Stimulated activated CD4-positive, alpha-beta T cell treated with anti-CD3 and anti-CD28 coated beads, Interleukin-2, amount 100 ng/mL, for 24 hours (primary cell): ENCODE results near the gene PKD2L1.

Experiments
- DNase-seq, 2 donors: peaks; one replicate each; pipeline ENCODE4 v3.0.0-alpha.2; 2020

PKD2L1 gene

GRCh38 chr10:100356067-100357017, 26.3 kb upstream of the PKD2L1 start:
- DNase-seq, result no peak

GRCh38 chr10:100355086-100355485, 25.1 kb upstream of the PKD2L1 start:
- DNase-seq, result no peak

- DNase-seq, result no peak
These were observed 23.9 kb upstream of the PKD2L1 start for GRCh38 chr10:100353770-100354485.

- DNase-seq, result no peak
These were observed 21.0 kb upstream of the PKD2L1 start for GRCh38 chr10:100350914-100351485.

- no peak for DNase-seq
These were observed 19.6 kb upstream of the PKD2L1 start for GRCh38 chr10:100349672-100350071.

DNA sequence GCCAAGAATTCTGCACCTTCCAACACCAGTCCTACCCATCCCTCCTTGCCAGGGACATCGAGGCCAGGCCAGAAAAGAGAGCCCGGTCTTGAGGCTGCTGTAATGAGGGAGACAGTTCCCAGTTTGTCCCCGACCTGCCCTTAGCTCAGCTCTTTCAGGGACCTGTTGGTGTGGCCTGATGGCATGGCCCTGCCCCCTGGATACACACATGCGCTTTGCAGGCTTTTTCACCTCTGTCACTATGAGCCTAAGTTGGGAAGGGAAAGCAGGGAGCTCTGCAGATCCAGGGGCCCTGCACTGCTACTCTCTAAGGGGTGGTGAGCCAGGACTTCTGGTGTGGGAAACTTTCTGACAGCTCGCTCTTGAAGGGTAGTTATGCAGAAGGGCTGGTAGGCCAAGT, 19.1 kb upstream of the PKD2L1 start:
- DNase-seq, result no peak

DNA sequence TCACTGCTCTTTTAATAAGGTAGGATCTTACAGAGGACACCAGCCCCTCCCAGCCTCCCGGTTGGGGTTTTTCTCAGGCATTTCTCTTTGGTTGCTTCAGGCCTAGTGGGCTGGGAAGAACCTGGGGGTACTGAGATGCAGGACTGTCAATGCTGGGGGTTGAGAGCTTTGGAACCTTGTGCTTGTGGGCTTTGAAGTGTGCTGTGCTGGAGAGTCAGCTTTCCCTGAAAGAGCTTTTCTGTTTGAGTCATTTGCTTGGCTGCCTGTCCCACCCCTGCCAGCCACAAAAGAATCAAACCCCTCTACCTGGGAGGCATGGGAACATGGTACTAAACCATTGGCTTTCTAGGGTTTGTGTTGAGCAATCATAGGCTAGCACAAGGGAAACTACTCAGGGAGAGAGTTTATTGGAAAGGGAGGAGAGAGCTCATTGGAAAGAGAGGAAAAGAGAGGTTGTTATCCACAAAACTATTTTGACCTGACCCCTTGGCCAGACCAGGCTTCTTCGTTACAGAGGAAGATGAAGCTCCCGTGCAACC, 18.4 kb upstream of the PKD2L1 start:
- no peak for DNase-seq

GRCh38 chr10:100347568-100348195, 17.7 kb upstream of the PKD2L1 start:
- DNase-seq, result no peak

DNA sequence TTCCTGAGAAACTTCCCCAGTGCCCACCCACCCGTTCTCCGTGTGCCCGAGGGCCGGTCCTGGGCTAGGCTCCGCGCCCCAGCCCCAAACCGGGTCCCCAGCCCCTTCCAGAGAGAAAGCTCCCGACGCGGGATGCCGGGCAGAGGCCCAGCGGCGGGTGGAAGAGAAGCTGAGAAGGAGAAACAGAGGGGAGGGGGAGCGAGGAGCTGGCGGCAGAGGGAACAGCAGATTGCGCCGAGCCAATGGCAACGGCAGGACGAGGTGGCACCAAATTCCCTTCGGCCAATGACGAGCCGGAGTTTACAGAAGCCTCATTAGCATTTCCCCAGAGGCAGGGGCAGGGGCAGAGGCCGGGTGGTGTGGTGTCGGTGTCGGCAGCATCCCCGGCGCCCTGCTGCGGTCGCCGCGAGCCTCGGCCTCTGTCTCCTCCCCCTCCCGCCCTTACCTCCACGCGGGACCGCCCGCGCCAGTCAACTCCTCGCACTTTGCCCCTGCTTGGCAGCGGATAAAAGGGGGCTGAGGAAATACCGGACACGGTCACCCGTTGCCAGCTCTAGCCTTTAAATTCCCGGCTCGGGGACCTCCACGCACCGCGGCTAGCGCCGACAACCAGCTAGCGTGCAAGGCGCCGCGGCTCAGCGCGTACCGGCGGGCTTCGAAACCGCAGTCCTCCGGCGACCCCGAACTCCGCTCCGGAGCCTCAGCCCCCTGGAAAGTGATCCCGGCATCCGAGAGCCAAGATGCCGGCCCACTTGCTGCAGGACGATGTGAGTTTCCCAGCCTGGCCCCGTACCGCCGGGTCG, 16.9 kb upstream of the PKD2L1 start, which contains the start of gene SCD:
Gene SCD (plus strand): TSS at position 469 of the 803 bp plus-strand sequence. CDS start 272 bp downstream, at position 741.
- peak; percentile 77 to 85 for DNase-seq

DNA sequence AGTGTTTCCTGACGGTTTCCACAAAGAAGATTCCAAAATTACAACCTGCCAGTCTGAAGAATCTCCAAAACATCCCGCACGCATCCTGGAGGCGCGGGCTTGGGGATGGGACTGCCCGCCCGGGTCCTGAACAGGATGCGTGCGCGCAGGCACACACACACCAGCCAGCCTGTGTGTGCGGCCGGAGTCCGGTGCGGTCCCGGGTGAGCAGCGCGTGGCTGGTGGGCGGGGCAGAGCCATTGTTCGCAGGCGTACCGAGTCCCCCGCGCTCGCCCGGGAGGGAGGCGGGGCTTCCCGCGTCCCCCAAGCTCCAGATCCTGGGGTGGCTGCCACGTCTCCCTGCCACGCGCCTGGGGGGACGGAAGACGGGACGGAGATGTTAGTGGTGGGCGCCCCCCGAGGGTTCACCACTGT, 16.3 kb upstream of the PKD2L1 start:
- DNase-seq, result peak; percentile 68 to 85

DNA sequence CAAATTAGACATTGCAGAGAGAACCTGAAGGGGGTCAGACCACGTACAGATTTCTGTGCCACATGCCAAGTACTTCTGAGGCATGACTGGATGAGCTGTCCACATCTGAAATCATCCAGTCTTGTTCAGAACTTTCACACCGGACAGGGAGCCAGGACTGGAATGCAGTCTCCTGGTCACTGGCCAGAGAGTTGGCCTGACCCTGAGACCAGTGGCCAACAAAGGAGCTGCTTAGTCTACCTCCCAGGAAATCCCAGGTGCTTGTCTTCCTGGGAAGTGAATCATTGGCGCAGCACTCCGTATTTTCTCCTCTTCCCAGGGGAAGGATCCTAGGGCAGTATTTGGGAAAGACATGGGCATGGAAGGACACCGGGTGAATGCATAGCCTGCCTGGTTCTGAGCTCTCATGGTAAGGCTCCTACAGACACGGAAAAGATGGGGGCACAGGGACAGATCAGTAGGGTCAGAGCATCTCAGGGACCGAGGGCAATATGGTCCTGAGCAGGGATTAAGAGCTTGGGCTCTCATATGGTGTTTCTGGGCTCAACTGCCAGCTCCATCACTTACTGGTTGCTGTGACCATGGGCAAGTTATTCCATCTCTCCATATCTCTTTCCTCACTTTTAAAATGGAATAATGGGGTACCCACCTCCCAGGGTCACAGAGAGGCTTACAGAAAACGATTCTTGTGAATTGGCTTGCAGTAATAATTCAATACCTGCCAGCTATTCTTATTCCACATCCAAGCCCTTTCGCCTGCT, 15.7 kb upstream of the PKD2L1 start:
- DNase-seq, result no peak

DNA sequence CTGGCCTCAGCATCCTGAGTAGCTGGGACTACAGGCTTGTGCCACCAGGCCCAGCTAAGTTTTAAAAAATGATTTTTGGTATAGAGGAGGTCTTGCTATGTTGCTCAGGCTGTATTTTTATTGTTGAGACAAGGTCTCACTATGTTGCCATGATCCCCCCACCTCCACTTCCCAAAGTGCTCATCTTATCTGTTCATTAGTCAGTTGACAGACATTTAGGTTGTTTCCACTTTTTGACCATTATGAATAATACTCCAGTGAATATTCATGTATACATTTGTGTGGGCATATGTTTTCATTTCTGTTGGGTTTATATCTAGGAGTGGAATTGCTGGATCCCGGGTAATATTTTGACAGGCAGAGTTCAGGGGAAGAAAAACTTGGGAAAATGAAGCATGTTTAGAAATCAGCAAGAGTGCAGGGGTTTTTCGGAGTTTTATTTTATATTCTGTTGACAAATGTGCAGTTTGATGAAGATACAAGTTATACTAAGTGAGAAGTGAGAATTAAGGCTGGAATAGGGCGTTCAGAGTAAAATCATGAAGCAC, 14.3 kb upstream of the PKD2L1 start:
- DNase-seq, result no peak

DNA sequence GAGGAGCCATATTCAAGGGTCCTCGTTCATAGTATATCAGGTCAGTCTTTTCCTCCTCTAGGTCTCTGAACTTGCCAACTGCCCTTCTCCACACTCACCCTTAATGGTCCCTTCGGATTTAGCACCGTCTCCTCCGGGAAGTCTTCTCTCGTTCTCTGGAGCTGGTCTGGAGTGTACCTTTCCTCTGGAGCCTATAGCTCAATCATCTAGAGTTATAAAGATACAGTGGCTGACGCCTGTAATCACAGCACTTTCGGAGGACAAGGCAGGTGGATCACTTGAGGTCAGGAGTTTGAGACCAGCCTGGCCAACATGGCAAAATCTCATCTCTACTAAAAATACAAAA, 12.6 kb upstream of the PKD2L1 start:
- DNase-seq, result no peak

DNA sequence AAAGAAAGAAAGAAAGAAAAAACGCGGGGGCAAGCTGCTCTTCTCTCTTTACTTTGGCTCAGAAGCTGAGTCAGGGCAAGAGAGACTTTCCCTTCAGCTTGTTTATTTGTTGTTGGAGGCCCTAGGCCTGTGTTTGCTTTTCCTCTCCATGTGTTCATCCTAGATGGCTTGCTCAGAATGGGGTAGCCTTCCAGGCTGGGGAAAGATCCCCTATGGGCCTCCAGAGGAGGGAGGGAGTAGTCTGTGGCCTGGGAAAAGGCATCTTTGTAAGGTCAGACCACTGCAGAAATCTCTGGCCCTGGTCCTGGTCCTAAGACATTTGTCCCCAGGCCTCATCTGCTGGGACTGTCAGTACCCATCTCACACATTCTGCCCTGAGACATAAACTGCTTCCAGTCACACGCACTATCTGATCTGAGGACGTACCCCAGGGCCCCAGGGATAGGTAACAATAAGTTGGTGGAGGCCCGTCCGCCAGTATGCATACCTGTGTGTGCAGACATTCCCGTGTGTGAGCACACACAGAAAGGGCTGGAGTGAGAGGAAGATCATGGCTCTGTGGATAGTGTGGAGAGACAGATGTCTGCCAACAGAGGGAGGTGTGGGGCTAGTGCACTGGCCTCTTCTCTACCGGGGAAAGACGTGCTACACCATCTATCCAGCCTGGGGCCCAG, 12.1 kb upstream of the PKD2L1 start:
- DNase-seq, result peak; percentile 39 to 45

GRCh38 chr10:100340948-100341847, 11.2 kb upstream of the PKD2L1 start:
- DNase-seq, result no peak

DNA sequence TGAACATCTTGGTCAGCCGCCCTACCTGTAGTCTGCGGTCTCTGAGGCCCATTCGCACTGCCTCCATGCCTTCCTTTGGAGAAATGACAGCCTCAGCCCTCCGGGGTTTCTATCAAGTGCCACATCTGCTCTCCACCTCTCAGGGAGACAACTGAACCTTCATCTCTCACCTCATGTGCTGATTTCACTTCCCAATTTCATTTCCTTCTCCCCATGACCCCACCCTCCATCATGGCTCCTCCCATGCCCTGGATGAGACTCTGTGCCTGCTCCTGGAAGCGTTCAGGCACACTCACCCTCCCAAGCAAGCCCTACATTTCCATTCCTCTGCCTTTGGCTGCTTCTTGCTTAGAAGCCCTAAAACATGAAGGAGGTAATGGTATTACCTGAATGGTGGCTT, 9.2 kb upstream of the PKD2L1 start:
- no peak for DNase-seq

GRCh38 chr10:100338434-100339036, 8.5 kb upstream of the PKD2L1 start:
- DNase-seq, result peak; percentile 85 to 86

DNA sequence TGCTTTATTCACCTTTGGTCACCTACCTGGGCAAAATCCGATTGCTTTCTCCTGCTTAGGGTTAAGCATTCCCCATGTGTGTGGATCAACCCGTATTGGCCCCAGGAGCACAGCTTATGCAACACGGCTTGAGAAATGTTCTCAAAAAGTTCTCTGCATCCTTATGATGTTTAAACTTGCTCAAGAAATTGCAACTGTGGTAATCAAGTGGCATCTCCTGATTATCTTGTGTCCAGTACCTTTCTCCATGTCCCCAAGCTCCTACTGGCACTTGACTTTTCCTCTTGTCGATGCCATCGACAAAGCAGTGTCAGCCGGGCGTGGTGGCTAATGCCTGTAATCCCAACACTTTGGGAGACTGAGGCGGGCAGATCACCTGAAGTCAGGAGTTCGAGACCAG, 4.7 kb upstream of the PKD2L1 start:
- DNase-seq, result no peak
